ENCODE results near the gene DENR. TPM values are rescaled to one million over a fixed set of nuclear protein-coding genes. Genes with fewer than 3 reads are reported as not detected.

Gene DENR
- total and polyA plus RNA-seq, 2 of the 13 experiments (the other 11 are each of a cell fraction or from before 2014, with no cell fraction given) = 30.0 to 59.1 TPM

- TF ChIP-seq LBX2 (CRISPR knock-in tag; IDR thresholded peaks at IDR 0.05; ENCODE audit: borderline replicate concordance) = no peak
- no peak for TF ChIP-seq ZNF282 (IDR thresholded peaks at IDR 0.05; ENCODE audit: partially characterized antibody)
- TF ChIP-seq ZNF513 (CRISPR knock-in tag; conservative IDR thresholded peaks at IDR 0.05) = no peak
- peak; percentile 58; the same call in 1 of the 2 replicates for TF ChIP-seq KAT8 (CRISPR knock-in tag; IDR thresholded peaks at IDR 0.05)
- TF ChIP-seq ZNF230 (CRISPR knock-in tag; IDR thresholded peaks at IDR 0.05) = no peak
- no peak for TF ChIP-seq MIER2 (CRISPR knock-in tag; IDR thresholded peaks at IDR 0.05)
- no peak for TF ChIP-seq STAG1 (CRISPR knock-in tag; IDR thresholded peaks at IDR 0.05)
- peak; percentile 74; the same call in 1 of the 2 replicates for TF ChIP-seq ZMYM3 (CRISPR knock-in tag; IDR thresholded peaks at IDR 0.05)
- TF ChIP-seq CREM (IDR thresholded peaks at IDR 0.05) = peak; percentile 60; the same call in 1 of the 2 replicates
- no peak for TF ChIP-seq CREM (CRISPR knock-in tag; IDR thresholded peaks at IDR 0.05)
- peak; percentile 81; the same call in 1 of the 2 replicates for TF ChIP-seq AHDC1 (CRISPR knock-in tag; IDR thresholded peaks at IDR 0.05; ENCODE audit: borderline replicate concordance)
- TF ChIP-seq ZNF180 (CRISPR knock-in tag; IDR thresholded peaks at IDR 0.05; ENCODE audit: borderline replicate concordance, low read depth) = no peak
- no peak for TF ChIP-seq THRA (CRISPR knock-in tag; IDR thresholded peaks at IDR 0.05; ENCODE audit: borderline replicate concordance)
- peak; percentile 96 for TF ChIP-seq TEAD3 (CRISPR knock-in tag; optimal IDR thresholded peaks at IDR 0.05; ENCODE audit: borderline replicate concordance)
- no peak for TF ChIP-seq SMC3 (IDR thresholded peaks at IDR 0.05; ENCODE audit: low read length)
- TF ChIP-seq HMGA1 (CRISPR knock-in tag; conservative IDR thresholded peaks at IDR 0.05) = no peak
- TF ChIP-seq KDM5A (IDR thresholded peaks at IDR 0.05; ENCODE audit: borderline replicate concordance, low read length) = no peak
- 0 out of 2 replicates have a peak, but pooled peaks have one; percentile 47 for TF ChIP-seq ZFP37 (CRISPR knock-in tag; IDR thresholded peaks at IDR 0.05; ENCODE audit: borderline replicate concordance)
- TF ChIP-seq MAFF (IDR thresholded peaks at IDR 0.05; ENCODE audit: low read depth, low read length) = no peak
- TF ChIP-seq TCF7L2 (IDR thresholded peaks at IDR 0.05; ENCODE audit: low read depth, low read length) = no peak
- no peak for TF ChIP-seq GABPA (IDR thresholded peaks at IDR 0.05; ENCODE audit: low read depth, low read length)
- peak; percentile 82 for TF ChIP-seq GABPA (CRISPR knock-in tag; IDR thresholded peaks at IDR 0.05; ENCODE audit: low read depth)
Observed at GRCh38 chr12:122721057-122721545, 31.5 kb upstream of the DENR start (continued).
